H1 (cell line): ENCODE measurements around the gene TAF12. TPM values are rescaled to one million over a fixed set of nuclear protein-coding genes. Genes with fewer than 3 reads are reported as not detected.

Experiments
- CTCF ChIA-PET: fragments of 300-600 bp; sonication (Branson Sonifier 250); formaldehyde crosslinking; loops from one replicate; lab custom pipeline; 2021; ENCODE audit not compliant: partially characterized antibody; lab: Charles Lee
- POLR2A ChIA-PET: fragments of 300-600 bp; sonication (Branson Sonifier 250); formaldehyde crosslinking; loops from one replicate; lab custom pipeline; 2021; ENCODE audit warnings: inconsistent platforms; ENCODE audit not compliant: partially characterized antibody; lab: Charles Lee
- DNase-seq, 2 experiments: peaks; one replicate each; pipeline versions ENCODE4 v3.0.0 to v3.0.0-alpha.2; 2010 to 2022; ENCODE audit warnings: low spot score in 2 of 2, low read depth in 1 of 2, mixed read lengths in 1 of 2
- FAIRE-seq: peaks from 2 replicates; lab custom pipeline; 2011; peaks lifted over from hg19 to GRCh38; lab: Jason Lieb, UNC
- H2AFZ ChIP-seq: 2 replicates; pipeline ENCODE4 v1.8.1; 2012; ENCODE audit warnings: low read length, inconsistent platforms
- H2AK5ac ChIP-seq: 2 replicates; pipeline ENCODE4 v1.6.1; 2013; ENCODE audit warnings: low read depth, low read length
- H2BK120ac ChIP-seq: replicated peaks from 2 replicates; pipeline ENCODE3; 2013; ENCODE audit warnings: low read depth, low read length, inconsistent platforms
- H2BK12ac ChIP-seq: 2 replicates; pipeline ENCODE4 v1.6.1; 2013; ENCODE audit warnings: low read depth, low read length
- H2BK15ac ChIP-seq: 2 replicates; pipeline ENCODE4 v1.6.1; 2013; ENCODE audit warnings: low read length
- H2BK20ac ChIP-seq: 2 replicates; pipeline ENCODE4 v1.6.1; 2013; ENCODE audit warnings: low read length
- H2BK5ac ChIP-seq: 2 replicates; pipeline ENCODE4 v1.6.1; 2013; ENCODE audit warnings: low read depth, low read length
- H3K14ac ChIP-seq: 2 replicates; pipeline ENCODE4 v1.6.1; 2013; ENCODE audit warnings: inconsistent platforms; ENCODE audit not compliant: insufficient read length
- H3K18ac ChIP-seq: 2 replicates; pipeline ENCODE4 v1.6.1; 2013; ENCODE audit warnings: low read length; ENCODE audit errors: extremely low read depth
- H3K23ac ChIP-seq: 2 replicates; pipeline ENCODE4 v1.6.1; 2013; ENCODE audit warnings: inconsistent platforms; ENCODE audit not compliant: insufficient read length
- H3K23me2 ChIP-seq: 2 replicates; pipeline ENCODE4 v1.6.1; 2013; ENCODE audit warnings: low read depth, low read length
- H3K27ac ChIP-seq: 2 replicates; pipeline ENCODE4 v1.6.1; 2011; ENCODE audit warnings: low read depth, low read length, inconsistent platforms
- H3K27me3 ChIP-seq, 4 experiments: replicated peaks in 1 of 4; 1 replicate in 1 of 4; 2 replicates in 3 of 4; pipeline versions ENCODE4 v1.6.1 to v1.8.1; 2011 to 2013; ENCODE audit warnings: low read length in 3 of 4, mild to moderate bottlenecking in 3 of 4, inconsistent platforms in 2 of 4, mixed read lengths in 2 of 4, moderate library complexity in 1 of 4; ENCODE audit not compliant: control insufficient read depth in 3 of 4, insufficient read depth in 3 of 4; ENCODE audit errors: extremely low read depth in 1 of 4
- H3K36me3 ChIP-seq, 4 experiments: 2 replicates each; pipeline versions ENCODE4 v1.6.1 to v1.8.1; 2011 to 2013; ENCODE audit warnings: mild to moderate bottlenecking in 4 of 4, low read length in 3 of 4, moderate library complexity in 2 of 4, control low read depth in 1 of 4, inconsistent platforms in 1 of 4; ENCODE audit not compliant: insufficient read depth in 4 of 4, control insufficient read depth in 2 of 4
- H3K4ac ChIP-seq: replicated peaks from 2 replicates; pipeline ENCODE3; 2013; ENCODE audit warnings: low read length, low read depth, mixed read lengths, inconsistent platforms; ENCODE audit not compliant: insufficient read length
- H3K4me1 ChIP-seq, 4 experiments: replicated peaks in 1 of 4; 1 replicate in 1 of 4; 2 replicates in 3 of 4; pipeline versions ENCODE4 v1.6.1 to v1.8.1; 2011 to 2013; ENCODE audit warnings: low read length in 3 of 4, inconsistent platforms in 2 of 4, mixed read lengths in 1 of 4; ENCODE audit not compliant: insufficient read depth in 4 of 4, control insufficient read depth in 3 of 4
- H3K4me2 ChIP-seq, 2 experiments: 2 replicates each; pipeline versions ENCODE4 v1.6.1 to v1.8.1; 2011 to 2013; ENCODE audit warnings: low read depth in 2 of 2, low read length in 2 of 2, control low read depth in 1 of 2, inconsistent platforms in 1 of 2, mild to moderate bottlenecking in 1 of 2; ENCODE audit not compliant: insufficient read depth in 1 of 2
- H3K4me3 ChIP-seq, 4 experiments: fragments of 200-600, 300-600 bp in 1 of 4; sonication (generic), shearing (Covaris generic), sonication (Bioruptor Twin) in 1 of 4; 2 replicates each; pipeline versions ENCODE4 v1.5.1 to v1.8.1; 2011 to 2016; ENCODE audit warnings: low read length in 4 of 4, low read depth in 3 of 4, control low read depth in 2 of 4, inconsistent platforms in 2 of 4, mild to moderate bottlenecking in 2 of 4, mixed read lengths in 1 of 4, moderate library complexity in 1 of 4; ENCODE audit not compliant: insufficient read depth in 2 of 4; ENCODE audit errors: extremely low read depth in 1 of 4
- H3K56ac ChIP-seq: replicated peaks from 2 replicates; pipeline ENCODE3; 2013; ENCODE audit warnings: low read depth, mild to moderate bottlenecking, mixed read lengths, low read length, inconsistent platforms; ENCODE audit not compliant: insufficient read length
- H3K79me1 ChIP-seq: 2 replicates; pipeline ENCODE4 v1.6.1; 2013; ENCODE audit warnings: low read depth, low read length, control low read depth
- H3K79me2 ChIP-seq, 2 experiments: 2 replicates each; pipeline versions ENCODE4 v1.6.1 to v1.8.1; 2012 to 2013; ENCODE audit warnings: low read length in 2 of 2, mild to moderate bottlenecking in 2 of 2, inconsistent platforms in 1 of 2; ENCODE audit not compliant: insufficient read depth in 2 of 2, control insufficient read depth in 1 of 2
- H3K9ac ChIP-seq, 4 experiments: replicated peaks in 1 of 4; 1 replicate in 1 of 4; 2 replicates in 3 of 4; pipeline versions ENCODE4 v1.6.1 to v1.8.1; 2011 to 2013; ENCODE audit warnings: low read depth in 3 of 4, low read length in 3 of 4, control low read depth in 2 of 4, mild to moderate bottlenecking in 2 of 4, moderate library complexity in 2 of 4, inconsistent platforms in 1 of 4; ENCODE audit errors: extremely low read depth in 1 of 4
- H3K9me3 ChIP-seq, 2 experiments: 2 replicates each; pipeline versions ENCODE4 v1.6.1 to v1.8.1; 2012 to 2013; ENCODE audit warnings: mild to moderate bottlenecking in 2 of 2, moderate library complexity in 2 of 2, control low read depth in 1 of 2, inconsistent platforms in 1 of 2, low read depth in 1 of 2, low read length in 1 of 2, mixed read lengths in 1 of 2; ENCODE audit not compliant: insufficient read depth in 2 of 2
- H4K20me1 ChIP-seq, 2 experiments: replicated peaks in 1 of 2; 2 replicates each; pipeline versions ENCODE3 to v1.8.1; 2011 to 2013; ENCODE audit warnings: inconsistent platforms in 2 of 2, low read length in 2 of 2, mild to moderate bottlenecking in 1 of 2; ENCODE audit not compliant: insufficient read depth in 2 of 2, control insufficient read depth in 1 of 2
- H4K5ac ChIP-seq: 2 replicates; pipeline ENCODE4 v1.6.1; 2013; ENCODE audit warnings: low read length, low read depth, mixed read lengths, inconsistent platforms; ENCODE audit not compliant: insufficient read length
- H4K8ac ChIP-seq: 2 replicates; pipeline ENCODE4 v1.8.0; 2013; ENCODE audit warnings: mild to moderate bottlenecking, moderate library complexity, low read length, inconsistent platforms; ENCODE audit not compliant: insufficient read depth; ENCODE audit errors: extremely low read depth
- H4K91ac ChIP-seq: replicated peaks from 2 replicates; pipeline ENCODE3; 2013; ENCODE audit warnings: low read length, mixed read lengths, inconsistent platforms; ENCODE audit not compliant: insufficient read length
- CBX5 ChIP-seq: fragments of 300-800, 300-1000 bp; sonication (generic); IDR thresholded peaks from 2 replicates; pipeline ENCODE4 v1.7.1; 2016; ENCODE audit warnings: antibody characterized with exemption, low read length, low read depth
- CTBP2 ChIP-seq: IDR thresholded peaks from 2 replicates; pipeline ENCODE4 v1.7.0; 2011; ENCODE audit warnings: borderline replicate concordance, mild to moderate bottlenecking, moderate library complexity, mixed read lengths, low read length; ENCODE audit not compliant: insufficient read depth, insufficient read length
- PHF8 ChIP-seq: fragments of 200-600 bp; sonication (generic); conservative IDR thresholded peaks from 2 replicates; pipeline ENCODE4 v1.7.1; 2012; ENCODE audit warnings: low read depth, mild to moderate bottlenecking, inconsistent platforms, low read length, moderate library complexity
- SP2 ChIP-seq: IDR thresholded peaks from 2 replicates; pipeline ENCODE4 v1.6.1; 2012; ENCODE audit warnings: mild to moderate bottlenecking, low read length, inconsistent platforms
- TBP ChIP-seq: IDR thresholded peaks from 2 replicates; pipeline ENCODE4 v1.6.1; 2011; ENCODE audit warnings: low read depth, low read length, improper control_type of control experiment
- WGBS, 2 experiments: shearing (Covaris generic) in 1 of 2; methylation state at CpG; one replicate each; pipeline versions ENCODE4 v1.1.6 to v1.1.7; 2013 to 2015; ENCODE audit warnings: low lambda C conversion rate in 2 of 2, mixed read lengths in 2 of 2, inconsistent platforms in 1 of 2, low coverage in 1 of 2, missing lambda C conversion rate in 1 of 2; ENCODE audit not compliant: insufficient replicate concordance in 2 of 2, insufficient coverage in 1 of 2, insufficient read length in 1 of 2; ENCODE audit errors: extremely low coverage in 1 of 2, missing lambda C conversion rate in 1 of 2; 5-methylcytosine and 5-hydroxymethylcytosine counted together
- polyA plus RNA-seq, 7 experiments: library from polyadenylated mRNA; depleted of rRNA in 3 of 7; stranded (reverse) in 5 of 7; unstranded in 2 of 7; fragments of >200 nt in 5 of 7; fragments of 200-250 nt in 2 of 7; gene quantifications; 1 replicate in 5 of 7; 2 replicates in 1 of 7; 4 replicates in 1 of 7; pipeline versions ENCODE4 v1.2.1 to v1.2.3, GENCODE V29; 2011 to 2013; ENCODE audit warnings: missing spikeins in 2 of 7, mixed read lengths in 2 of 7
- total RNA-seq: library from RNA; stranded (reverse); fragmentation: NEBNext Ultra II Directional; extraction: Animal tissue kit (Norgen Biotek cat#: 25700); gene quantifications from 2 replicates; pipeline ENCODE4 v1.2.1, GENCODE V29; 2021

TAF12 gene
- total and polyA plus RNA-seq, 2 of the 8 experiments (the other 6 are each of a cell fraction or from before 2014, with no cell fraction given), result 25.1 to 27.2 TPM

- DNase-seq (peak in 1 of 2 experiments; percentile 78), FAIRE-seq (no peak)
- Histone ChIP-seq H2AFZ (no peak overlapping the region), H3K14ac (no peak overlapping the region), H4K5ac (no peak overlapping the region), H2AK5ac (0 out of 2 replicates have a peak overlapping the region, but pooled peaks have one; percentile 11), H3K4me3 (peak overlapping the region; percentile 77 to 94 (median 79)), H3K79me2 (peaks cover 0 to 25% of the 10 kb centered on the region in 2 experiments; a peak in 2 of 4 replicates), H3K4me1 (peaks cover 0 to 10% (median 5%) of the 10 kb centered on the region in 4 experiments; a peak in 5 of 7 replicates), H3K27me3 (no peaks in the 10 kb centered on the region), H3K56ac (peak overlapping the region; percentile 17), H3K9ac (peak overlapping the region; percentile 79 to 92 (median 84)), H3K4ac (no peak overlapping the region), H3K23ac (no peak overlapping the region), H3K27ac (peak overlapping the region; percentile 87), H4K91ac (peak overlapping the region; percentile 51), H3K18ac (peak overlapping the region; percentile 81), H2BK15ac (0 out of 2 replicates have a peak overlapping the region, but pooled peaks have one; percentile 8), H2BK20ac (no peak overlapping the region), H2BK5ac (peak overlapping the region; percentile 85; the same call in 1 of the 2 replicates), H3K36me3 (no peaks in the 10 kb centered on the region), H3K4me2 (peak overlapping the region; percentile 89 to 98), H2BK12ac (peak overlapping the region; percentile 4; the same call in 1 of the 2 replicates), H2BK120ac (no peak overlapping the region), H4K20me1 (no peaks in the 10 kb centered on the region), H3K23me2 (peaks cover 10% of the 10 kb centered on the region; the same call in 1 of the 2 replicates), H3K79me1 (no peaks in the 10 kb centered on the region), H4K8ac (peak overlapping the region; percentile 95; the same call in 1 of the 2 replicates), H3K9me3 (no peaks in the 10 kb centered on the region)
- ChIA-PET POLR2A (interaction anchor here (0.8 to 6.0 kb wide), 22 partner anchors 9 to 246 kb away, joined by 3 to 56 read pairs (median 5); partner anchors contain the start of genes RAB42, RCC1, RNU11 and TAF12), CTCF (interaction anchor here (1.2 to 4.1 kb wide), 2 partner anchors 13 to 67 kb away, joined by 7 to 12 read pairs; partner anchors contain the start of gene YTHDF2)
- WGBS, 2 experiments, result 7% methylated on average over 27 of the region's 63 CpGs; no CpG with 5 or more reads in 1 of the 2 experiments
- TF ChIP-seq CTBP2 (no peak), CBX5 (no peak), TBP (0 out of 2 replicates have a peak, but pooled peaks have one; percentile 13), SP2 (no peak), PHF8 (peak; percentile 73)
Measured at GRCh38 chr1:28668956-28669723, 26.3 kb upstream of the TAF12 start.
